Measurements from ENCODE around the gene PHAF1.

DNA sequence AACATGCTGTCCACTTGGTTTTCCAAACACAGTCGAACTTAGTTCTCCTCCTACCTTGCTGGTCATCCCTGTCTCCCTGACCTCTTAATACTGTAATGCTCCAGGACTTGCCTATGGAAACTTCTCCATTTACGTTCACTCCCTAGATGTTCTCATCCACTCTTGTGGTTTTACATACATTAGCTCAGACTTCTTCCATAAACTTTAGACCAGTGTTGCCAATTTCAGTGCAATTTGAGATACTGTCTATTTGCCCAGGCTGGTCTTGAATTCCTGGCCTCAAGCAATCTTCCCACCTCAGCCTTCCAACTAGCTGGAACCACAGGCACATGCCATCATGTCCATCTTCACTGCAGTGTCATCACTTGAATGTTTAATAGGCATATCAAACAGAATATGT is 72.5 kb downstream of the PHAF1 start:
- TF ChIP-seq, protein P1, sequence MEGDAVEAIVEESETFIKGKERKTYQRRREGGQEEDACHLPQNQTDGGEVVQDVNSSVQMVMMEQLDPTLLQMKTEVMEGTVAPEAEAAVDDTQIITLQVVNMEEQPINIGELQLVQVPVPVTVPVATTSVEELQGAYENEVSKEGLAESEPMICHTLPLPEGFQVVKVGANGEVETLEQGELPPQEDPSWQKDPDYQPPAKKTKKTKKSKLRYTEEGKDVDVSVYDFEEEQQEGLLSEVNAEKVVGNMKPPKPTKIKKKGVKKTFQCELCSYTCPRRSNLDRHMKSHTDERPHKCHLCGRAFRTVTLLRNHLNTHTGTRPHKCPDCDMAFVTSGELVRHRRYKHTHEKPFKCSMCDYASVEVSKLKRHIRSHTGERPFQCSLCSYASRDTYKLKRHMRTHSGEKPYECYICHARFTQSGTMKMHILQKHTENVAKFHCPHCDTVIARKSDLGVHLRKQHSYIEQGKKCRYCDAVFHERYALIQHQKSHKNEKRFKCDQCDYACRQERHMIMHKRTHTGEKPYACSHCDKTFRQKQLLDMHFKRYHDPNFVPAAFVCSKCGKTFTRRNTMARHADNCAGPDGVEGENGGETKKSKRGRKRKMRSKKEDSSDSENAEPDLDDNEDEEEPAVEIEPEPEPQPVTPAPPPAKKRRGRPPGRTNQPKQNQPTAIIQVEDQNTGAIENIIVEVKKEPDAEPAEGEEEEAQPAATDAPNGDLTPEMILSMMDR (IDR thresholded peaks at IDR 0.05 in 8 of 11, conservative IDR thresholded peaks at IDR 0.05 in 3 of 11) = no peak
- no peak for TF ChIP-seq POLR2A (IDR thresholded peaks at IDR 0.05)
